OCI-LY1 (cell line): ENCODE data around the gene ACY1.

Source experiments
- EZH2 ChIP-seq: fragments of 200-600 bp; sonication (generic), shearing (Covaris generic); IDR thresholded peaks from 2 replicates; pipeline ENCODE4 v1.8.0; 2017; ENCODE audit warnings: borderline replicate concordance, mixed run types, mild to moderate bottlenecking, antibody characterized with exemption, low read length, moderate library complexity, mixed read lengths
- TF ChIP-seq, protein P1 (sequence below): fragments of 200-600 bp; sonication (generic), shearing (Covaris generic); IDR thresholded peaks from 2 replicates; pipeline ENCODE4 v1.5.1; 2017; ENCODE audit warnings: mild to moderate bottlenecking, antibody characterized with exemption, low read length, moderate library complexity, mixed read lengths

DNA sequence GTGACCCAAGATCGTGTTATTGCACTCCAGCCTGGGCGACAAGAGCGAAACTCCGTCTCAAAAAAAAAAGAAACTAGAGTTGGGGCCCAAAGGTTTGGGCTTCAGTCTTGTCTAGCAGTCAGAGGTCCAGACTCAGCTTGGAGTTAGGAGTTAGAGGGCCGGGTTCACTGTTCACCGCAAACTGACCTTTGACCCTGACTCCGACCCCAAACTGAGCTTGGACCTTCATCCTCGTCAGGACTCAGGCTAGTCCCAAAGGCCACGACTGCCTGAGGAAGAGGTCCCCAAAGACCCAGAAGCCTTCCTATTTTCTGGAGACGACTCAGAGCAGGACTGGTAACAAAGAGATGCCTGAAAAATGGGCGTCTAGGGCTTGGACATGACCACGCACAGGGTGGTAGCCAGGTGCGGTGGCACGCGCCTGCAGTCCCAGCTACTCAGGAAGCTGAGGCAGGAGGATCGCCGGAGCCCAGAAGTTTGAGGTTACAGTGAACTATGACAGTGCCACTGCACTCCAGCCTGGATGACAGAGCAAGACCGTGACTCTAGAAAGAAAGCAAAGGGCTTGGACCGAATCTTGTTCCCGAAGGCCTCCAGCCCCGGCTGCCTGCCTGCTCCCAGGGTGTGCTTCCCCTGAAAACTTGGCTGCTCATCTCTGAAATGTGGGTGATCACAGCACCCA is 35.1 kb downstream of the ACY1 start:
- TF ChIP-seq, protein P1, sequence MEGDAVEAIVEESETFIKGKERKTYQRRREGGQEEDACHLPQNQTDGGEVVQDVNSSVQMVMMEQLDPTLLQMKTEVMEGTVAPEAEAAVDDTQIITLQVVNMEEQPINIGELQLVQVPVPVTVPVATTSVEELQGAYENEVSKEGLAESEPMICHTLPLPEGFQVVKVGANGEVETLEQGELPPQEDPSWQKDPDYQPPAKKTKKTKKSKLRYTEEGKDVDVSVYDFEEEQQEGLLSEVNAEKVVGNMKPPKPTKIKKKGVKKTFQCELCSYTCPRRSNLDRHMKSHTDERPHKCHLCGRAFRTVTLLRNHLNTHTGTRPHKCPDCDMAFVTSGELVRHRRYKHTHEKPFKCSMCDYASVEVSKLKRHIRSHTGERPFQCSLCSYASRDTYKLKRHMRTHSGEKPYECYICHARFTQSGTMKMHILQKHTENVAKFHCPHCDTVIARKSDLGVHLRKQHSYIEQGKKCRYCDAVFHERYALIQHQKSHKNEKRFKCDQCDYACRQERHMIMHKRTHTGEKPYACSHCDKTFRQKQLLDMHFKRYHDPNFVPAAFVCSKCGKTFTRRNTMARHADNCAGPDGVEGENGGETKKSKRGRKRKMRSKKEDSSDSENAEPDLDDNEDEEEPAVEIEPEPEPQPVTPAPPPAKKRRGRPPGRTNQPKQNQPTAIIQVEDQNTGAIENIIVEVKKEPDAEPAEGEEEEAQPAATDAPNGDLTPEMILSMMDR: no peak
- TF ChIP-seq EZH2: no peak
